ENCODE measurements around the gene SELENOV.

- no peak for TF ChIP-seq CTCF (conservative IDR thresholded peaks at IDR 0.05)
- no peak for TF ChIP-seq ZFX (IDR thresholded peaks at IDR 0.05)
These were observed 5.7 kb upstream of the SELENOV start for GRCh38 chr19:39509233-39509632.

Data from C4-2B (cell line).